Measurements from ENCODE around the gene GPR26.

DNA sequence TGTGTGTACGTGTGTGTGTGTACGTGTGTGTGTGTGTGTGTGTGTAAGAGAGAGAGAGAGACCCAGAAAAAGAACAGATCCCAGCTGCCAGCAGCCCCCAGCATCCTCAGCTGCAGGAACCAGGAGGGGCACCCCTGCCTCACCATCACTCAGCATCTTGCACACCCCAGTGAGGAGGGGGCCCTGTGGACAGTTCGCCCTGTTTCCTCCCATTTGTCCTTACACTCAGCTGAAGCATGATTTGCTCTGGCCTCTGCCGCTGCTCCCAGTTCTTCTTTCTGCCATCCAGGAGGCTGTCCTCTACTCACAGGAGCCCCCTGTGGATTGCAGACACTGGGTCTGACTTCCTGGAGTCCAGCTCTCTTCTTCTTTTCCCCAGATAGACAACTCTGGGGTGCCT lies 9.7 kb downstream of the GPR26 start:
- TF ChIP-seq, protein P1, sequence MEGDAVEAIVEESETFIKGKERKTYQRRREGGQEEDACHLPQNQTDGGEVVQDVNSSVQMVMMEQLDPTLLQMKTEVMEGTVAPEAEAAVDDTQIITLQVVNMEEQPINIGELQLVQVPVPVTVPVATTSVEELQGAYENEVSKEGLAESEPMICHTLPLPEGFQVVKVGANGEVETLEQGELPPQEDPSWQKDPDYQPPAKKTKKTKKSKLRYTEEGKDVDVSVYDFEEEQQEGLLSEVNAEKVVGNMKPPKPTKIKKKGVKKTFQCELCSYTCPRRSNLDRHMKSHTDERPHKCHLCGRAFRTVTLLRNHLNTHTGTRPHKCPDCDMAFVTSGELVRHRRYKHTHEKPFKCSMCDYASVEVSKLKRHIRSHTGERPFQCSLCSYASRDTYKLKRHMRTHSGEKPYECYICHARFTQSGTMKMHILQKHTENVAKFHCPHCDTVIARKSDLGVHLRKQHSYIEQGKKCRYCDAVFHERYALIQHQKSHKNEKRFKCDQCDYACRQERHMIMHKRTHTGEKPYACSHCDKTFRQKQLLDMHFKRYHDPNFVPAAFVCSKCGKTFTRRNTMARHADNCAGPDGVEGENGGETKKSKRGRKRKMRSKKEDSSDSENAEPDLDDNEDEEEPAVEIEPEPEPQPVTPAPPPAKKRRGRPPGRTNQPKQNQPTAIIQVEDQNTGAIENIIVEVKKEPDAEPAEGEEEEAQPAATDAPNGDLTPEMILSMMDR (conservative IDR thresholded peaks at IDR 0.05; ENCODE audit: low read length), result no peak
- no peak for TF ChIP-seq EZH2phosphoT487 (IDR thresholded peaks at IDR 0.05; ENCODE audit: borderline replicate concordance, low read depth, low read length)

Measured in OCI-LY7 (cell line).